Measurements from ENCODE around the gene DMD.

DNA sequence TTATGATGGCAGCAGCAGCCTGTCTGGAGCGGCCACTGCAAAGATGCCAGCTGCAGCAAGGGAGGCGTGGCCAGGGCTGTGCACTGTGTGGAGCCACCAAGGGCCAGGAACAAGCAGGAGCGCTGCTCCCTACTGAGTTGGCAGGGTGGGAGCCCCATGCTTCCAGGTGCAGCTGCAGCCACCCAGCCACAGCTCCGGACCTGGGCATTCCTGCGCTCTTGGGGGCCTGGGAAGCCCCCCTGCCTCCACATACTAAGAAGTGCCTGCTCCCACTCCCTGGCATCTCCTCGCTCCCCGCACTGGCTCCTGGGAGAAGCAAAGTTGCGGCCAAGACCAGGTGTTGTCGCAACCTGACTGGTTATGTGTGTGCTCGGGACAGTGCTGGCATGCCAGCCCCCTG, 619.8 kb downstream of the DMD start:
- TF ChIP-seq, protein P1, sequence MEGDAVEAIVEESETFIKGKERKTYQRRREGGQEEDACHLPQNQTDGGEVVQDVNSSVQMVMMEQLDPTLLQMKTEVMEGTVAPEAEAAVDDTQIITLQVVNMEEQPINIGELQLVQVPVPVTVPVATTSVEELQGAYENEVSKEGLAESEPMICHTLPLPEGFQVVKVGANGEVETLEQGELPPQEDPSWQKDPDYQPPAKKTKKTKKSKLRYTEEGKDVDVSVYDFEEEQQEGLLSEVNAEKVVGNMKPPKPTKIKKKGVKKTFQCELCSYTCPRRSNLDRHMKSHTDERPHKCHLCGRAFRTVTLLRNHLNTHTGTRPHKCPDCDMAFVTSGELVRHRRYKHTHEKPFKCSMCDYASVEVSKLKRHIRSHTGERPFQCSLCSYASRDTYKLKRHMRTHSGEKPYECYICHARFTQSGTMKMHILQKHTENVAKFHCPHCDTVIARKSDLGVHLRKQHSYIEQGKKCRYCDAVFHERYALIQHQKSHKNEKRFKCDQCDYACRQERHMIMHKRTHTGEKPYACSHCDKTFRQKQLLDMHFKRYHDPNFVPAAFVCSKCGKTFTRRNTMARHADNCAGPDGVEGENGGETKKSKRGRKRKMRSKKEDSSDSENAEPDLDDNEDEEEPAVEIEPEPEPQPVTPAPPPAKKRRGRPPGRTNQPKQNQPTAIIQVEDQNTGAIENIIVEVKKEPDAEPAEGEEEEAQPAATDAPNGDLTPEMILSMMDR (IDR thresholded peaks at IDR 0.05): no peak
- no peak for TF ChIP-seq EZH2 (IDR thresholded peaks at IDR 0.05)

All from neural progenitor cell (in vitro differentiated cells).